ENCODE results near the gene CACNG4. TPM values are rescaled to one million over a fixed set of nuclear protein-coding genes. Genes with fewer than 3 reads are reported as not detected.

CACNG4 gene
- total RNA-seq, 1 donor from 2014 or later = 5.8 TPM

DNA sequence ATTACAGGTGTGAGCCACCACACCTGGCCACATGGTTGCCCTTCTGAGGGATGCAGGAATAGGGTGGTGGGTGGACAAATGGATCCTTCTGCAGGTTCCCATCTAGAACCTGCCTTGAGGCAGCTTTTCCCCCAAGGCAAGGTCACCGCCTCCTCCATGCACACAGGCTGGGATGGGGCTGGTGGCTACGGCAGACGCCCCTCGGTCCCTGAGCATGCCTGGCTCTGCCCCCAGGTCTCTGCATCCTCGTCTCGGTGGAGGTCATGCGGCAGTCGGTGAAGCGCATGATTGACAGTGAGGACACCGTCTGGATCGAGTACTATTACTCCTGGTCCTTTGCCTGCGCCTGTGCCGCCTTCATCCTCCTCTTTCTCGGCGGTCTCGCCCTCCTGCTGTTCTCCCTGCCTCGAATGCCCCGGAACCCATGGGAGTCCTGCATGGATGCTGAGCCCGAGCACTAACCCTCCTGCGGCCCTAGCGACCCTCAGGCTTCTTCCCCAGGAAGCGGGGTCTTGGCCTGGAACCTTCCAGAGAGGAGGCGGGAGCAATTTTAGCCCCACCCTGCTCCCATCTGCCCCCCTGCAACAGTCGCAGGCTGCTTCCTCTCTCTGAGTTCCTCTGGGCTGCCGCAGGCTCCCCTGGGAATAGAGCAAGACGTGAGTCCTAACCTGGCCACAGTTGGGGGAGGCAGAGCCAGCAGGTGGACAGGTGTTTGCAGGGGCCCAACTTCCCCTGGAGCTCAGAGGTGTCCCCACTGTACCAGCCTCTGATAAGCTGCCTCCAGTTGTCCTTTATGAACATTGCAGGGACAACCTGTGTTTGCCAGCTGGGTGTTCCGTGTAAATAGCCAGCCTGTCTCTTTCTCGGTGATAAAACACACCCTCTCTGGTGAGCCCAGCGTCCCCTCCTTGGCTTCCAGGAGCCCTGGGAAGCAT, 91.6 kb downstream of the CACNG4 start:
- H3K27me3 ChIP-seq (ENCODE audit: insufficient read depth, low read length) = no peaks in the 10 kb centered on the region
- TF ChIP-seq, protein P1, sequence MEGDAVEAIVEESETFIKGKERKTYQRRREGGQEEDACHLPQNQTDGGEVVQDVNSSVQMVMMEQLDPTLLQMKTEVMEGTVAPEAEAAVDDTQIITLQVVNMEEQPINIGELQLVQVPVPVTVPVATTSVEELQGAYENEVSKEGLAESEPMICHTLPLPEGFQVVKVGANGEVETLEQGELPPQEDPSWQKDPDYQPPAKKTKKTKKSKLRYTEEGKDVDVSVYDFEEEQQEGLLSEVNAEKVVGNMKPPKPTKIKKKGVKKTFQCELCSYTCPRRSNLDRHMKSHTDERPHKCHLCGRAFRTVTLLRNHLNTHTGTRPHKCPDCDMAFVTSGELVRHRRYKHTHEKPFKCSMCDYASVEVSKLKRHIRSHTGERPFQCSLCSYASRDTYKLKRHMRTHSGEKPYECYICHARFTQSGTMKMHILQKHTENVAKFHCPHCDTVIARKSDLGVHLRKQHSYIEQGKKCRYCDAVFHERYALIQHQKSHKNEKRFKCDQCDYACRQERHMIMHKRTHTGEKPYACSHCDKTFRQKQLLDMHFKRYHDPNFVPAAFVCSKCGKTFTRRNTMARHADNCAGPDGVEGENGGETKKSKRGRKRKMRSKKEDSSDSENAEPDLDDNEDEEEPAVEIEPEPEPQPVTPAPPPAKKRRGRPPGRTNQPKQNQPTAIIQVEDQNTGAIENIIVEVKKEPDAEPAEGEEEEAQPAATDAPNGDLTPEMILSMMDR (IDR thresholded peaks at IDR 0.05; ENCODE audit: insufficient read depth, low read depth, low read length) = no peak
- no peak for TF ChIP-seq EZH2 (IDR thresholded peaks at IDR 0.05; ENCODE audit: insufficient read depth, low read length)
- no peak overlapping the region for H3K9ac ChIP-seq (ENCODE audit: low read length)
- H3K36me3 Mint-ChIP-seq (ENCODE audit: low read depth, unreplicated experiment) = no peaks in the 10 kb centered on the region
- no peak overlapping the region for H3K27ac Mint-ChIP-seq (ENCODE audit: unreplicated experiment)
- H3K27ac ChIP-seq (ENCODE audit: low read depth, low read length) = no peak overlapping the region
- H3K9me3 ChIP-seq (ENCODE audit: insufficient read depth, low read depth, low read length) = no peaks in the 10 kb centered on the region
- no peaks in the 10 kb centered on the region for H4K20me1 ChIP-seq (ENCODE audit: insufficient read depth, low read length)
- H3K4me3 Mint-ChIP-seq (ENCODE audit: unreplicated experiment) = no peak overlapping the region
- H3K9me3 Mint-ChIP-seq (ENCODE audit: unreplicated experiment) = peaks cover 3% of the 10 kb centered on the region
- no peak overlapping the region for H2AFZ ChIP-seq (ENCODE audit: low read depth, low read length)
- H3K4me1 ChIP-seq (ENCODE audit: insufficient read depth, low read length) = no peaks in the 10 kb centered on the region
- no peaks in the 10 kb centered on the region for H3K79me2 ChIP-seq (ENCODE audit: insufficient read depth, low read length)
- H3K27me3 Mint-ChIP-seq (ENCODE audit: low read depth, unreplicated experiment) = peaks cover 21% of the 10 kb centered on the region
- no peak overlapping the region for H3K4me2 ChIP-seq (ENCODE audit: low read length)
- DNase-seq (ENCODE audit: low read depth) = no peak
- H3K36me3 ChIP-seq (ENCODE audit: insufficient read depth, low read length) = no peaks in the 10 kb centered on the region
- no peak overlapping the region for H3K4me3 ChIP-seq (ENCODE audit: insufficient read depth, low read depth, low read length)
- FAIRE-seq = no peak
- H3K4me1 Mint-ChIP-seq (ENCODE audit: low read depth, unreplicated experiment) = no peaks in the 10 kb centered on the region

DNA sequence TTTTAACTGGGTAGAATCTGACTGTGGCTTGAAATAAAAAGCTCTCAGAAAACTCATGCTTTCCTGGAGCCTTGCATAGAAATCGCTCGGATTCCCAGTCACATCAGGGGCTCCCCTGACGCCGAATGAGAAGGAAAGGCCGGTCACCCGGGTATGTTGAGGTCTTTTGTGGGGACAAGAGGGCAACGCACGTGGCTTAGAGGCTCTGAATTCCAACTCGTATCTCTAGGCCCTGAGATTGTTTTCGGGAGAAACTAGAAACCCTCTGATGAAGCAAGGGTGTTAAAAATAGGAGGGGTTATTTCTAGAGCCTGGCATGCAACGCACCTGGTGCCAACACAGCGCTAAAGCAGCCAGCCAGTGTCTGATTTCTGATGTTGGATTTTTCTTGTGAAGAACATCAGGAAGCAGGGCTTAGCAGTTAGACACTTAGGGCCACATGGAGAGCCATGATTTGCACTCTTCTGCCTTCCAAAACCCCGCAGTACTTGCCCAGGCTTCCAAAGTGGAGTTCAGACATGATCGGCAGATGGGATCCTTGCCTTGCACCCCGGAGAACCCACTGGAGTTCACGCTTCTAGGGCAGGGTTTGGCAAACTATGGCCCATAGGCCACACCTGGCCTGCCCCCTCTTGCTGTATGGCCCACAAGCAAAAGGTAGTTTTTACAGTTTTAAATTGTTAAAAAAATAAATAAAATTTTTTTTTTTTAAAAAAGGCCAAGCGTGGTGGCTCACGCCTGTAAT, 92.4 kb downstream of the CACNG4 start:
- no peak overlapping the region for H3K4me3 ChIP-seq (ENCODE audit: insufficient read depth, low read depth, low read length)
- DNase-seq (ENCODE audit: low read depth) (no peak), FAIRE-seq (no peak)
- H3K4me1 ChIP-seq (ENCODE audit: insufficient read depth, low read length) = no peaks in the 10 kb centered on the region
- H3K27ac Mint-ChIP-seq (ENCODE audit: unreplicated experiment) = no peak overlapping the region
- H3K27me3 Mint-ChIP-seq (ENCODE audit: low read depth, unreplicated experiment) = peaks cover 17% of the 10 kb centered on the region
- no peak overlapping the region for H3K9ac ChIP-seq (ENCODE audit: low read length)
- H3K4me3 Mint-ChIP-seq (ENCODE audit: unreplicated experiment) = no peak overlapping the region
- H3K4me2 ChIP-seq (ENCODE audit: low read length) = no peak overlapping the region
- no peaks in the 10 kb centered on the region for H3K27me3 ChIP-seq (ENCODE audit: insufficient read depth, low read length)
- no peak overlapping the region for H2AFZ ChIP-seq (ENCODE audit: low read depth, low read length)
- peaks cover 2% of the 10 kb centered on the region for H3K36me3 Mint-ChIP-seq (ENCODE audit: low read depth, unreplicated experiment)
- no peaks in the 10 kb centered on the region for H3K36me3 ChIP-seq (ENCODE audit: insufficient read depth, low read length)
- no peaks in the 10 kb centered on the region for H3K4me1 Mint-ChIP-seq (ENCODE audit: low read depth, unreplicated experiment)
- no peaks in the 10 kb centered on the region for H3K79me2 ChIP-seq (ENCODE audit: insufficient read depth, low read length)
- no peak for TF ChIP-seq EZH2 (IDR thresholded peaks at IDR 0.05; ENCODE audit: insufficient read depth, low read length)
- TF ChIP-seq, protein P1 (IDR thresholded peaks at IDR 0.05; ENCODE audit: insufficient read depth, low read depth, low read length) = no peak
- H4K20me1 ChIP-seq (ENCODE audit: insufficient read depth, low read length) = no peaks in the 10 kb centered on the region
- no peaks in the 10 kb centered on the region for H3K9me3 ChIP-seq (ENCODE audit: insufficient read depth, low read depth, low read length)
- no peak overlapping the region for H3K27ac ChIP-seq (ENCODE audit: low read depth, low read length)
- H3K9me3 Mint-ChIP-seq (ENCODE audit: unreplicated experiment) = peaks cover 3% of the 10 kb centered on the region
